GM18526 (cell line): Measurements from ENCODE around the gene PLXNA4.

Experiments used
- POLR2A ChIP-seq: IDR thresholded peaks from 3 replicates; pipeline ENCODE4 v1.6.1; 2011; ENCODE audit not compliant: insufficient read length; ENCODE audit errors: extremely low read depth

PLXNA4 gene

DNA sequence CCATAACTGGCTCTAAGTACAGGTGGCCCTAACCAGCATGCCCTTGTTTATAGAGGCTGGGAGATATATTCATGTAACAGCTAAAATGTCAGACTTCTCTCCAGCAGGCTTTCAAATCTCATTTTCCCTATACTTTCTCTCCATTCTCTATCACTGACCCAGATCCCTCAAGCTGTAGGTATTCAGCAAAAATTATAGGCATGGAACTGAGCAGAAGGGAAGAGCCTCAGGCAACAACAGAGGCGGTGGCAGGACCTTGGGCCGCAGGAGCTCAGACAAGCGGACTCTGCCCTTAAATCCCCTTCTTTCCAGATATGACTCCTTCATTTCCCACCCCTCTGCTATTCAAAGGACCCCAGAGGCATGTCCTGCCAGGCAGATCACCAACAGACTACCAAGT, 417.4 kb downstream of the PLXNA4 start:
- TF ChIP-seq POLR2A, result no peak

DNA sequence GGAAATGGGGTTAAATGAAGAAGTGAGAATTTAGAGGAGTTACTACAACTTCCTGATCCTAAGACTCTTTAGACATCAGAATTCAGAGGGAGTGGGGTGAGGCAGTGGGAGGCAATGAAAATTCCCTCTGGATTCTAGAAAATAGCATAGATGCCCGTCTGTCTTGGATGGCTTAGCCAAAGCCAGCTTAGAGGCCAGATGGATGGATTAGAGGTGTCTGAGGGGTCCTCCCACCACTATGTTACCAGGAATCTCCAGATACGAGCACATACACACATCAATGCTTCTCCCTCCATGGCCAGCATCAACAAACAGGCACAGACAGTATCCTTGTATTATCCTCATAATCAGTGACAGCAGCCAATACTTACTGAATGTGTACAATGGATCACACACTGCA, 418.1 kb downstream of the PLXNA4 start:
- TF ChIP-seq POLR2A, result no peak

DNA sequence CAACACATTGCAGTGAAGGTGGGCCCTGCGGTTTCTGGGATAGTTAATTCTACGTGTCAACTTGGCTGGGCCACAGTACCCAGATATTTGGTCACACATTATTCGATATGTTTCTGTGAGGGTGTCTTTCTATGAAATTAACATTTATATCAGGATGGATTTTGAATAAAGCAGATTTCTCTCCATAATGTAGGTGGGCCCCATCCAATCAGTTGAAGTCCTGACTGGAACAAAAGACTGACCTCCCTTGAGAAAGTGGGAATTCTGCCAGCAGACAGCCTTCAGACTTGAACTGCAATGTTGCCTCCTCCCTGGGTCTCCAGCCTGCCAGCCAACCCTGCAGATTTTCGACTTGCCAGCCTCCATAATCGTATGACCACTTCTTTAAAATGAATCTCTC, 420.6 kb downstream of the PLXNA4 start:
- TF ChIP-seq POLR2A, result no peak

- TF ChIP-seq POLR2A, result no peak
Measured at GRCh38 chr7:132154695-132155471, 421.4 kb downstream of the PLXNA4 start.

DNA sequence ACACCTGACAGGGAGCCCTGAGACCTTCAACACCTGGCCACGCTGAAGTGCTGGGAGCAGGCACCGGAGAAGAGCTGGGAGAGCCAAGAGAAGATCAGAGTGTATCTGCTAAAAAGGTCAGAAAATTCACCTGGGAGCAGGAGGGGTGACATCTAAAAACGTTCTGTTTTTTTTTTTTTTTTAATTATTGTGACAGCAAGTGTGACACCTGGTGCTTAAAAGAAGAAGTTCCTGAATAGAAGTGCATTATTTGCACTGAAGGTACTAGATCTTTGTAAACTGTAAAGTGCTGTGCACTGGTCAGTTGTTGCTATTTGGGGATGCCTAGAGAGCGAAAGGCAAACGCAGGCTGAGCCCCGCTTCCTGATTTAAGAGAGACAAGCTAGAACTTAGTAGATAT, 422.0 kb downstream of the PLXNA4 start:
- TF ChIP-seq POLR2A, result no peak

- TF ChIP-seq POLR2A, result no peak
Measured at GRCh38 chr7:132152131-132152889, 424.0 kb downstream of the PLXNA4 start.

DNA sequence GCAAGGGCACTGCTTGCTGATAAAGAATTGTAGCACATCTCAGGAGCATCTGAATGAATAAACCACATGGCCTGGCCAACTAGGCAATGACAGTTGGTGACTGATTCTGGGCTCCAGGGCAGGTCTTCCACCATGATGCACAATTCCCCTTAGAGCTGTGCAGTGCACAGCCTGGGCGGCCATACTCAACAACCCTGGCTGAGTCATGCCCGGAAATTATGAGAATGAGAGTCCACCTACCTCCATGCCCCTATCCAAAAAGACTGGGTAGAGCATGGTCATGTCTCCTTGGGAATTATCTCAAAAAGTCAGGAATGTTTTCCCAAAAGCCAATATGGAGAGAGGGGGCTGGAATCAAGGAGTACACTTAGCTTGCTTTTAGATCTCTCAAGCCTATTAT, 425.6 kb downstream of the PLXNA4 start:
- TF ChIP-seq POLR2A, result no peak

GRCh38 chr7:132149436-132150304, 426.6 kb downstream of the PLXNA4 start:
- no peak for TF ChIP-seq POLR2A

- no peak for TF ChIP-seq POLR2A
Measured at GRCh38 chr7:132148876-132149275, 427.4 kb downstream of the PLXNA4 start.

DNA sequence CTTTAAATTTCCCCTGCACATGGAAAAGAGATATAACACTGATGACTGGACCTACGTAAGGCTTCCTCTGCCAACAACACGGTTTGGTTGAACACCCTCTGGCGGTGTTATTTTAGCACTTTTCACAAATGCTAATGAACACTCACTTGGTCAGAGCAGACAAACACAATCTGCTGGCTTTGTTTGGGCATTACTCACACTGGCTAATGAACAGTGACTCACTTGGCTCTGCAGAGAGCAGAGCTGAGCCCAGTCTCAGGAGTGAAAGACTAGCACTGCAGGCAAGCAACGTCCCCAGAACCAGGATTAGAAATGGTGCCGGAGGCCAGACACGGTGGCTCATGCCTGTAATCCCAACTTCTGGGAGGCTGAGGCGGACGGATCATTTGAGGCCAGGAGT, 430.8 kb downstream of the PLXNA4 start:
- no peak for TF ChIP-seq POLR2A

DNA sequence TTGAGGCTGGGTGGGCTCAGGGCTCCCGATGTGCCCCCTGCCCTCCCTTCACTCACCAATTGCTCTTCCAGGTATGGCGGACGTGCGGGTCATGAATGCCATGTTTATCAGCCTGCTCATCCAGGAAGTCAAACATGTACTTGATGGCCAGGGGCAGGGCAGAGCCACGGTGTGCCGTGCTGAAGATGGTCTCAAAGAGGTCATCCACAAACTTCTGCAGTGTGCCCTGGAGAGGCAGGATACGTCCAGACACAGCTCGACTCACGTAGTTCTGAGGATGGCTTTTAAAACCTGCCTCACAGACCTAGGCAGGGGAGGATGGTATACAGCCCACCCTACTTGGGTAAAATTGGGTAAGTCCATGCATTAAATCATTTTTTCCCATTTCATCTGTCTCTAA, 431.2 kb downstream of the PLXNA4 start:
- no peak for TF ChIP-seq POLR2A

DNA sequence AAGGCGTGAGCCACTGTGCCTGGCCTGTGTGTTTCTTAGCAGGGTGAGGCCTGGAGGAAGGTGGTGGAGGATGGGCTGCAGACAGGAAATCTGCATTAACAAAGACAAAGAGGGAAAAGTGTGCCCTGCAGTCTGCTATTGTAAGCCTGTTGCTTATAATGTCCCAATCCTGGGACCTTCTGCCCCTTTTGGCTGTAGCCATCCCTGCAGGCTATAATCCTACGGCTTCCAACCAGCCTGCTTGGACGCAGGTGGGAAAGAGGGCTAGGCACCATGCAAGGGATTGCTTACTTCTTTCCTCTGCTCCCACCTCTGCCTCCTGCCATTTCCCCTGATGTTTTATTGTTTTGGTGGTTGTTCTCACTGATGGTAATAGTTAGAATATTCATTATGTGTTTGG, 434.3 kb downstream of the PLXNA4 start:
- no peak for TF ChIP-seq POLR2A

GRCh38 chr7:132141109-132141508, 435.2 kb downstream of the PLXNA4 start:
- no peak for TF ChIP-seq POLR2A

GRCh38 chr7:132140341-132140740, 435.9 kb downstream of the PLXNA4 start:
- no peak for TF ChIP-seq POLR2A

DNA sequence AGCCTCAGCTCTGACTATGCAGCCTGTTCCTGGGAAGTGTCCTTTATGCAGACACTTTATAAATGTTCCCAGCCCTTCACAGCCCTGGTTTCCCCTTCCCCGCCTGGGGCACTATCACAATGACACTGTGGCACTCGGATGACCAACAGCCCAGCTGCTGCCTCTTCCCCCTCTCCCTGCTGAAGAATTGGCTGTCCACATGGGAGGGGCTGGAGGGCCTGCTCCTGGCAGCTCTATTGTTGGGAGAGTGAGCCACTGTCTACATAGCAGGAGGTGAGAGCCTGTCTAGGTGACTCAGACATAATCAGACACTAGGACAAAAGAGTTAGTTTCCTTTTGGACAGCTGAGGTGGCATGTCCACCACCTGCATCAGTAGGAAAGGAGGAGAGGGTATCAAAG, 437.5 kb downstream of the PLXNA4 start:
- no peak for TF ChIP-seq POLR2A

GRCh38 chr7:132137681-132138080, 438.6 kb downstream of the PLXNA4 start:
- no peak for TF ChIP-seq POLR2A
